Measurements from ENCODE around the gene KL.

DNA sequence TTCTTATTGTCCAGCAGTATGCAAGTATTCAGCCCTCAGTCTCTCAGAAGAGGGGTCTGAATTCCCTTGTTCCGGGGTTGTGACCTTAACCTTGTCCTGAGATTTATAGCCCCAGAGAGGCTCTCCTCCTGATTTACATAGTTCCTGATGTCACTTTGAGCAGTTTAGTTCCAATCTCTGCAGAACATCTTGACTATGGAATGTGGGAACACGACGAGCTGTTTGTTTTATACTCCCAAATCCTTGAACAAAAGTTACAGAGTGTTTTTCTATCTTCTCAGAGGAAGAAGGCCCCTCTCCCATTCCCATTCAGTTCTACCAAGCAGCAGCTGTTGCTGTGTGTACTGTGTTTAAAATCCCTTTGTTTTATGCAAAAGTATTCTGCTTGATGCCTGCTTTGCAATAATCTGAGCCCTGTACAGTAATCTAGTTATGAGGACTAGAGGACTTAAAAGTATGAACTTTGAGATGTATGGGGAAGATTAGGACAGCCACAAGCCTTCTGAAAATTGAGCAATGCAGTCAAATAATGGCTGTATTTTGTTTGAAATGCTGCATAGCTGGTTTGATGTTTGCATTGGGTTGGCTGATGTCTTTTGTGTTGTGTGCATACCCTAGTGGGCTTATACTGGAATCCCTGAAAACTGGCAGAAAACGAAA, 74.7 kb downstream of the KL start:
- TF ChIP-seq YY1 (IDR thresholded peaks at IDR 0.05; ENCODE audit: low read depth, low read length) (no peak), TARDBP (IDR thresholded peaks at IDR 0.05; ENCODE audit: borderline replicate concordance) (no peak), CREB1 (IDR thresholded peaks at IDR 0.05; ENCODE audit: low read depth) (no peak), POLR2A (IDR thresholded peaks at IDR 0.05; ENCODE audit: low read depth, low read length) (no peak), SIN3A (IDR thresholded peaks at IDR 0.05; ENCODE audit: low read depth, low read length) (no peak), TAF1 (IDR thresholded peaks at IDR 0.05; ENCODE audit: borderline replicate concordance, low read depth, low read length) (no peak), FOS (IDR thresholded peaks at IDR 0.05; ENCODE audit: borderline replicate concordance, extremely low read depth, insufficient read length) (no peak), ZNF274 (IDR thresholded peaks at IDR 0.05; ENCODE audit: insufficient read depth, insufficient read length) (no peak), SUZ12 (IDR thresholded peaks at IDR 0.05; ENCODE audit: unreplicated experiment) (no peak), NFYB (IDR thresholded peaks at IDR 0.05; ENCODE audit: insufficient read depth, low read depth, low read length) (no peak), STAT1 (conservative IDR thresholded peaks at IDR 0.05) (no peak), NFYA (IDR thresholded peaks at IDR 0.05; ENCODE audit: borderline replicate concordance, low read depth, low read length) (no peak)
- TF ChIP-seq, protein P1, sequence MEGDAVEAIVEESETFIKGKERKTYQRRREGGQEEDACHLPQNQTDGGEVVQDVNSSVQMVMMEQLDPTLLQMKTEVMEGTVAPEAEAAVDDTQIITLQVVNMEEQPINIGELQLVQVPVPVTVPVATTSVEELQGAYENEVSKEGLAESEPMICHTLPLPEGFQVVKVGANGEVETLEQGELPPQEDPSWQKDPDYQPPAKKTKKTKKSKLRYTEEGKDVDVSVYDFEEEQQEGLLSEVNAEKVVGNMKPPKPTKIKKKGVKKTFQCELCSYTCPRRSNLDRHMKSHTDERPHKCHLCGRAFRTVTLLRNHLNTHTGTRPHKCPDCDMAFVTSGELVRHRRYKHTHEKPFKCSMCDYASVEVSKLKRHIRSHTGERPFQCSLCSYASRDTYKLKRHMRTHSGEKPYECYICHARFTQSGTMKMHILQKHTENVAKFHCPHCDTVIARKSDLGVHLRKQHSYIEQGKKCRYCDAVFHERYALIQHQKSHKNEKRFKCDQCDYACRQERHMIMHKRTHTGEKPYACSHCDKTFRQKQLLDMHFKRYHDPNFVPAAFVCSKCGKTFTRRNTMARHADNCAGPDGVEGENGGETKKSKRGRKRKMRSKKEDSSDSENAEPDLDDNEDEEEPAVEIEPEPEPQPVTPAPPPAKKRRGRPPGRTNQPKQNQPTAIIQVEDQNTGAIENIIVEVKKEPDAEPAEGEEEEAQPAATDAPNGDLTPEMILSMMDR (IDR thresholded peaks at IDR 0.05 in 2 of 3, conservative IDR thresholded peaks at IDR 0.05 in 1 of 3; ENCODE audit: control insufficient read depth in 2 of 3, extremely low read depth in 1 of 3, insufficient read depth in 1 of 3, low read depth in 3 of 3, low read length in 3 of 3), result no peak
- TF ChIP-seq, protein P2, sequence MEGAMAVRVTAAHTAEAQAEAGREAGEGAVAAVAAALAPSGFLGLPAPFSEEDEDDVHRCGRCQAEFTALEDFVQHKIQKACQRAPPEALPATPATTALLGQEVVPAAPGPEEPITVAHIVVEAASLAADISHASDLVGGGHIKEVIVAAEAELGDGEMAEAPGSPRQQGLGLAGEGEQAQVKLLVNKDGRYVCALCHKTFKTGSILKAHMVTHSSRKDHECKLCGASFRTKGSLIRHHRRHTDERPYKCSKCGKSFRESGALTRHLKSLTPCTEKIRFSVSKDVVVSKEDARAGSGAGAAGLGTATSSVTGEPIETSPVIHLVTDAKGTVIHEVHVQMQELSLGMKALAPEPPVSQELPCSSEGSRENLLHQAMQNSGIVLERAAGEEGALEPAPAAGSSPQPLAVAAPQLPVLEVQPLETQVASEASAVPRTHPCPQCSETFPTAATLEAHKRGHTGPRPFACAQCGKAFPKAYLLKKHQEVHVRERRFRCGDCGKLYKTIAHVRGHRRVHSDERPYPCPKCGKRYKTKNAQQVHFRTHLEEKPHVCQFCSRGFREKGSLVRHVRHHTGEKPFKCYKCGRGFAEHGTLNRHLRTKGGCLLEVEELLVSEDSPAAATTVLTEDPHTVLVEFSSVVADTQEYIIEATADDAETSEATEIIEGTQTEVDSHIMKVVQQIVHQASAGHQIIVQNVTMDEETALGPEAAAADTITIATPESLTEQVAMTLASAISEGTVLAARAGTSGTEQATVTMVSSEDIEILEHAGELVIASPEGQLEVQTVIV (IDR thresholded peaks at IDR 0.05; ENCODE audit: borderline replicate concordance, partially characterized antibody), result no peak

Data from GM12878 (cell line).